ENCODE measurements around the gene APOA4.

Gene APOA4

DNA sequence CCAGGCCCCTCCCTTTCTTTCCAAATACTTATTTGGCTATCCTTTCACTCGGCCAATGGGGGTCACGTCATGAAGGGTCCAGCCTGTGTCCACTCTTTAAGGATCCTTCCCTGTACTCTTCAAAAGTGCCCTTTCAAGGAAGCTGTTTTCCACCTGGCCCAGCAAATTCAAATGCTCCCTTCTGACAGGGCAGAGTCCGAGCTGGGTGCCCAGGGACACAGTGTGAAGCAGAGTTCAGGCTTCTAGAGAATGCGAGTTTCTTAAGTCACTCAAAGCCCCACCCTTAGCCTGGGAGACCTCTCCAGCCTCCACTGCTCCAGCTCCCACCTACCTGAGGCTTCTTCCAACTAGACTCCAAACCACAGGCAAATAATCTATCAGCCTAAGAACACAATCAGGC, 19.8 kb upstream of the APOA4 start:
- DNase-seq (ENCODE audit: low read depth), result no peak
- TF ChIP-seq, protein P1, sequence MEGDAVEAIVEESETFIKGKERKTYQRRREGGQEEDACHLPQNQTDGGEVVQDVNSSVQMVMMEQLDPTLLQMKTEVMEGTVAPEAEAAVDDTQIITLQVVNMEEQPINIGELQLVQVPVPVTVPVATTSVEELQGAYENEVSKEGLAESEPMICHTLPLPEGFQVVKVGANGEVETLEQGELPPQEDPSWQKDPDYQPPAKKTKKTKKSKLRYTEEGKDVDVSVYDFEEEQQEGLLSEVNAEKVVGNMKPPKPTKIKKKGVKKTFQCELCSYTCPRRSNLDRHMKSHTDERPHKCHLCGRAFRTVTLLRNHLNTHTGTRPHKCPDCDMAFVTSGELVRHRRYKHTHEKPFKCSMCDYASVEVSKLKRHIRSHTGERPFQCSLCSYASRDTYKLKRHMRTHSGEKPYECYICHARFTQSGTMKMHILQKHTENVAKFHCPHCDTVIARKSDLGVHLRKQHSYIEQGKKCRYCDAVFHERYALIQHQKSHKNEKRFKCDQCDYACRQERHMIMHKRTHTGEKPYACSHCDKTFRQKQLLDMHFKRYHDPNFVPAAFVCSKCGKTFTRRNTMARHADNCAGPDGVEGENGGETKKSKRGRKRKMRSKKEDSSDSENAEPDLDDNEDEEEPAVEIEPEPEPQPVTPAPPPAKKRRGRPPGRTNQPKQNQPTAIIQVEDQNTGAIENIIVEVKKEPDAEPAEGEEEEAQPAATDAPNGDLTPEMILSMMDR (IDR thresholded peaks at IDR 0.05; ENCODE audit: insufficient read depth, low read depth, low read length, missing control alignments), result no peak
- no peak overlapping the region for H3K4me3 ChIP-seq (ENCODE audit: low read length)

DNA sequence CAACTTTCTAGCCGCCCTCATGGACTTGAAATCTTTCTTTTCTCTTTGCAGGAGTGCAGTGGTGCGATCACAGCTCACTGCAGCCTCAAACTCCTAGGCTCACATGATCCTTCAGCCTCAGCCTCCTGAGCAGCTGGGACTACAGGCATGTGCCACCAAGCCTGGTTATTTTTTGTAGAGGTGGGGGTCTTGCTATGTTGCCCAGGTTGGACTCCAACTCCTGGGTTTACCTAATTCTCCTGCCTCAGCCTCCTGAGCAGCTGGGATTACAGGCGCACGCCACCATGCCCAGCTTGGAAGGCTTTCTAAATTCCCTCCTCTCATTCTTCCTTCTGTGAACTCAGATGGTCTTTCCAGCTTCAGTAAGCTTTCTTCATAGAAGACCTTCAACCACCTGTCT, 19.0 kb upstream of the APOA4 start:
- TF ChIP-seq, protein P1 (IDR thresholded peaks at IDR 0.05; ENCODE audit: insufficient read depth, low read depth, low read length, missing control alignments), result no peak
- no peak for DNase-seq (ENCODE audit: low read depth)
- H3K4me3 ChIP-seq (ENCODE audit: low read length), result no peak overlapping the region

DNA sequence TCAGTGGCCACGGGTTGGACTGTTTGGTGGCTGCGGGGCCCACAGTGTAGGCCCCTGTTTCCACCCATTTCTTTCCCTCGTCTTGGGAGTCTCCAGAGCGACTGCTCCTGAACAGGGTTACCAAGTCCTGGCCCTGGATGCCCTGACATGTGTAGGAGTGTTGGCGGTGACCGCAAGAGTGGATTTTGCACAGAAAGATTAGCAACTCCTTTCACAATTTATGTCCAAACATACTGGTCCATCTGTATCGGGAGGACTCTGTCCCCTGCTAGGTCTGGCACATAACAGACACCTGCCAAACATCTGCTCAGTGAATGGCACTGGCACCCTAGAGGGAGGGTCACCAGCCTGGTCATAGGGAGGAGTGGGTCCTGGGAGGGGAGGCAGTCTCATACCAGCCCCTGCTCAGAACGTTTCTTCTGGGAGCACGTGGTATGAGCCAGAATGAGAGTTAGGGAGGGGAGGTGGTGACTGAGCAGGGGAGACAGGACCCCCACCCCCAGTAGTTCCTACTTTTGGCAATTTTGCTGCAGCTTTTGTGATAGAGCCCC, 17.7 kb upstream of the APOA4 start:
- no peak for DNase-seq (ENCODE audit: low read depth)
- TF ChIP-seq, protein P1 (IDR thresholded peaks at IDR 0.05; ENCODE audit: insufficient read depth, low read depth, low read length, missing control alignments), result no peak
- H3K4me3 ChIP-seq (ENCODE audit: low read length), result no peak overlapping the region

DNA sequence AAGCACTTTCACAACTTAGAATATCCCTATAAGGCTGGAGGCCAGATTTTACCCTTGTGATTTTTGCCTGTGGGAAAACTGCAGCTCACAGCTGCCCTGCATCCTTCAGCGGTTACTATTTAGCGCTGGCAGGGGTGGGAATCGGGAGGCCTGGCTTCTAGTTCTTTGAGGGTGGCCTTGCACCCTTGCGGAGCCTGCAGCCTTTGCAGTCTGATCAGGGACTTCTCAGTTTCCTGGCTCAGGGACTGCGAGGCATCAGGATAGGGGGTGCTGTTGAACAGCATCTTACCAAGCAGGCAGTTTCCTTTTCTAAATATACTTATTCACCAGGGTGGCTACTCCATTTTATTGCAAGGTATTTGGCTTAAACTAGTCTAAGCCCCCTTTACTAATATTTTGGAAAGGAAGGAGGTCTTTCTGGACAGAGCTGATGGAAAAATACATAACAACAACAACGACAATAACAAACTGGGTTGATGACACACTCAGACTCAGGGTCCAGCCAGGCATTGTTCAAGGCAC, 17.2 kb upstream of the APOA4 start:
- no peak for DNase-seq (ENCODE audit: low read depth)
- H3K4me3 ChIP-seq (ENCODE audit: low read length), result no peak overlapping the region
- TF ChIP-seq, protein P1 (IDR thresholded peaks at IDR 0.05; ENCODE audit: insufficient read depth, low read depth, low read length, missing control alignments), result no peak

DNA sequence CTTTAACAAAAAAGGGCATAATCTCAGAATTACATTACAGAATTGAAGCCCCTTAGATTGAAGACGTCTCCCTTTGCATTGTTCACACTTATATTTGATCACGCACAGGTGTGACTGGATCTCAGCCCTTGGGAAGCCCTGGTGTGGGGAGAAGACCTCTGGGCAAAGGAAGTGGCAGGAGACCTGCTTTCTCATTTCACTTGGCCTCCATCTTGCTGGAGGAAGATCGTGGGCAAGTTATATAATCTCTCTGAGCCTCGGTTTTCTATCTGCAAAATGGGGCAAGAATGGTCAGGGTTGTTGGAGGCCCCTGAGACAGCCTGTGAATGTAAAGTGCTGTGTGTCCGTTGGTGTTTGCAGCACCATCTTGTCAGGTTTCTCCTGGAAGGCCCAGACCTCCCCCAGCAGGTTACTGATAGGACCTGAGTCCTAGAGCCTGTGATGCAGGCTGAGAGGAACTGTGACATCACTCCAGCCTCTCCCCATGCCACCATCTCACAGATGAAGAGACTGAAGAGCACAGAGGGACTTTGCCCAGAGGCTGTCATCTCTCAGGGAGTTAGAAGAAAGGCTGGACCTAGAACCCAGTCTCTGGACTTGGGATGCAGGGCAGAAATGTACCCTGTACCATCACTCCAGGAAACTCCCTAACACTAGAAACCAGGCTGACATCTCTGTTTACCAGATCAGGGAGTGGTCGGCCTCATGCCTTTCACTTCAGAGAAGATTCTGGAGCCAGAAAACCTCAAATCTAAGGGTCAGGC, 15.4 kb upstream of the APOA4 start:
- TF ChIP-seq, protein P1 (IDR thresholded peaks at IDR 0.05; ENCODE audit: insufficient read depth, low read depth, low read length, missing control alignments), result no peak
- H3K4me3 ChIP-seq (ENCODE audit: low read length), result no peak overlapping the region
- DNase-seq (ENCODE audit: low read depth), result no peak

DNA sequence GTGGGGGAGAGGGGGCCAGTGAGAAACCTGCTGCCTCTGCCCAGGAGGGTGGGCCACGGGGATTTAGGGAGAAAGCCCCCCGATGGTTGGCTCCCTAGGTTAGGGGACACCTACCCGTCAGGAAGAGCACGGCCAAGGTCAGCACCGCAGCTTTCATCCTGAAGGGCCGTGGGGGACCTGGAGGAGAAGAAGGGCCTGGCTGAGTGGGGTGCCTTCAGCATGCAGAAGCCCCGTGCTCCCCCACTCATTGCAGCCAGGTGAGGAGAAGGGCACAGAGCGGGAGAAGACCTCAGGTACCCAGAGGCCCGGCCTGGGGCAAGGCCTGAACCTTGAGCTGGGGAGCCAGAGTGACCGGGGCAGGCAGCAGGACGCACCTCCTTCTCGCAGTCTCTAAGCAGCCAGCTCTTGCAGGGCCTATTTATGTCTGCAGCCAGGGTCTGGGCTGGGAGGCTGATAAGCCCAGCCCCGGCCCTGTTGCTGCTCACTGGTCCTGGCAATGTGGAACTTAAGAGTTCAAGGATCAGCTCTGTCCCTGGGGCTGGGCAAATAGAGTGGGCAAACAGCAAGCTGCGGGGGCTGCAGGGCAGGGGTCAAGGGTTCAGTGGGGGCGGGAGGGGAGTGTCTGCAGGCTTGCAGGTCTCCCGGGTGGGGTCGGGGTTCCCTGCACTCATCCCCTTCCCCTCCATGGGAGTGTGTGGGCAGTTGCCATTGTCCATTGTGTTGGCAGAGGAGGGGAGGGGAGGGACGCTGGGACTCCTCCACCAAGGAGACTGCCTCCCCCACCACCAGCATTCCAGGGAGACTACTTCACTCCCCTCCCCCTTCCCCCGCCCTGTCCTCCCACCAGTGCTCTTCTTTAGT, 14.4 kb upstream of the APOA4 start, which contains the start of gene APOA1:
TSS of gene APOA1 (minus strand) at position 392 of the 861 bp plus-strand sequence. CDS start at position 157, 235 bp downstream.
- TF ChIP-seq, protein P1 (IDR thresholded peaks at IDR 0.05; ENCODE audit: insufficient read depth, low read depth, low read length, missing control alignments), result no peak
- no peak for DNase-seq (ENCODE audit: low read depth)
- no peak within 1 kb of the TSS for H3K4me3 ChIP-seq (ENCODE audit: low read length)

Data from epithelial cell of esophagus (primary cell).